GM19043 (cell line): ENCODE data around the gene GCDH.
"Not testable (repeated sequence)": the region's sequence is repeated elsewhere in the genome, so short reads cannot be mapped to it uniquely, and the experiment has no call there.

Source experiments
- ATAC-seq: cut with Tn5 transposase; IDR thresholded peaks from one replicate; pipeline ENCODE4 v1.9.1; 2021; ENCODE audit warnings: low read depth; ENCODE audit not compliant: unreplicated experiment

GCDH gene

GRCh38 chr19:12890787-12891552 is at the start of gene GCDH:
TSS of gene GCDH (plus strand) at chr19:12891160. CDS start at chr19:12891305, 145 bp downstream.
- peak; percentile 94 for ATAC-seq

- ATAC-seq = no peak
Measured at GRCh38 chr19:12842511-12842910, 48.4 kb upstream of the GCDH start.

DNA sequence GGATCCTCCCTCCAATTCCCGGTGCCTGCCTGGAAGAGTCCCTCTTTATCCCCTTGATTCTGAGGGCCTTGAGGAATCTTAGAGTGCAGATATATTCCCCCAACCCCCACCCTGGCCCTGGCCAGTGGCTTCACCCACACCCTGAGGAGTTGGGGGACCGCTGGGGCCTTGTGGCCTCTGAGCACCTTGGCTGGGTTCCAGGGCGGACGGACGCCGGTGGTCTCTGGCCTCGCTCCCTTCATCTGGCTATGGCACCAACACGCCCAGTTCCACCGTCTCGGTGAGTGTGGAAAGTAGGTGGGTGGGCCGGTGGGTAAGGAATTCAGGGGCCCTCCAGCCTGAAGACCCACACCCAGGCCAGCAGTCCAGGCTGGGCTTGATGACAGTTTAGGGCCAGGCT is 47.6 kb upstream of the GCDH start:
- ATAC-seq = no peak

DNA sequence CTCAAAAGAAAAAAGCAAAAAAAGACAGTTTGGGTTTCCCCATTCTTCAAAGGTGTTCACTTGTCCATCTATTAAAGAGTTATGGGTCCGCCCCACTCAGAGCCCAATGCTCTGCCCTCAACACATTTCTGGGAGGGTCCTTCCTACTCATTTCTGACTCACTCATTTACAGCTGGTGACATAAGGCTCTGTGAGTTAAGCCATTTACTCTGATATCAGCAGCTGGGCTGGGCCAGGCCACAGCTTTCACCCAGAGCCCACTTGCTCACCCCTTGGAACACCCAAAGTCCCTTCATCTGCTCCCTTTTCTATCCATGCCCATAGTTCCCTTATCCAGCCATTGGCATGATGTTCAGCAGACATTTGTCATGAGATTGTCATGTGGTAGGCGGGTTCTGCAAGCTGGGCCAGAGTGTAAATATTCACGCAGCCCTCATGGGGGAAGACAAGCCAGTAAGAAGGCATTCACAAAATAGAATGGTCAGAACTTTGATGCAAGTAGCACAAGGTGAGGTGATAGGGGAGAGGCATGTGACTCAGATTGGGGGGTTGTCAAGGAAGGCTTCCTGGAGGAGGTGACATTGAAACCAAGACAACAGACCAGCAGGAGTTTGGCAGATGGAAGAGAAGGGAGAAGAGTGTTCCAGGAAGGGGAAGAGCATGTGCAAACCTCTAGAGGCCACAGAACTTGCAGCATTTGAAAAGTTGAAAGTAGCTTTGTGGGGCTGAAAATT is 46.8 kb upstream of the GCDH start:
- ATAC-seq = no peak

GRCh38 chr19:12846613-12847012 is 44.3 kb upstream of the GCDH start:
- not testable (repeated sequence) for ATAC-seq

DNA sequence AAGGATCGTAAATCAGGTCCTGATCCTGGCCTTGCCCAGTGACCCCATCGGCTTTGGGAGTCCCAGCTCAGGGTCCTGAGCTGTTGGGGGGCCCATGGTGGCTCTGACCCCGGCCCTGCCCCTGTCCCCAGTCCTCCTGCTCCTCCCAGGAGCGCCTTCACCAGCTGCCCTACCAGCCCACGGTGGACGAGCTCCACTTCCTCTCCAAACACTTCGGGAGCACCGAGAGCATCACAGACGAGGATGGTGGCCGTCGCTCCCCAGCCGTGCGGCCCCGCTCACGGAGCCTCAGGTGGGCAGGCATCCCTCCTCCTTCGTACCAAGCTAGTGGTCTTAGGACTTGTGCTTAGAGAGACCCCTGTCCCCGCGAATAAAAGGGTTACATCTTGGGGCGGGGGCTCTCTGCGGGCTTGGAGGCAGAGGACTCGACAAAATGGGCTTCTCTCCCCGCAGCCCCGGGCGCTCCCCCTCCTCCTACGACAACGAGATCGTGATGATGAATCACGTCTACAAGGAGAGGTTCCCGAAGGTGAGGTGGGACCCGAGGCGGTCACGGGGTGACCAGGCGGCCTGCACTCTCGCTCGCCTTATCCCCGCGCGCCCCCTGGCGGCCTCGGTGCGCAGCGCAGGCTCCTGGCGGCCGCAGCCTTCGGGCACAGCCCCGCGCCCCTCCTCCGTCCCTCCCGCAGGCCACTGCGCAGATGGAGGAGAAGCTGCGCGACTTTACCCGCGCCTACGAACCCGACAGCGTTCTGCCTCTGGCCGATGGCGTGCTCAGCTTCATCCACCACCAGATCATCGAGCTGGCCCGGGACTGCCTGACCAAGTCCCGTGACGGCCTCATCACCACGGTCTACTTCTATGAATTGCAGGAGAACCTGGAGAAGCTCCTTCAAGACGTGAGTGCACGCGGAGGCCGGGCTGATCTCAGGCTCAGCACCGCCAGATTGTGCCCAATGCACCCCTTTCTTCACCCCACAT is 43.5 kb upstream of the GCDH start:
- no peak for ATAC-seq

DNA sequence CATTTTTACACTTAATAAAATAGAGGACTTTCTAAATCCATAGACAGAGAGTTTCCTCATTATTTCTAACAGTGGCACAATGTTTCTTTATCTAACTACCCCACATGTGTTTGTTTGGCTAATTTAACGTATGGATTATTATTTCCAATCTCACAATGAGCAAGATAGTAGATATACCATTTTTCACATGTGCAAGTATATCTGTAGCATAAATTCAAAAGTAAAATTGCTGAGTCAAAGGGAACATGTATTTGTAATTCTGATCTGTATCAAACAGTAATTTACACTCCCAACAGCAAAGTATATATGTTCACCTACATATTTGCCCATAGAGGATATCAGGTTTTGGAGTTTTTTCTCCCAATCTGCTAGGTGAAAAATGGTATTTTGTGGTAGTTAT is 34.3 kb upstream of the GCDH start:
- ATAC-seq = no peak

DNA sequence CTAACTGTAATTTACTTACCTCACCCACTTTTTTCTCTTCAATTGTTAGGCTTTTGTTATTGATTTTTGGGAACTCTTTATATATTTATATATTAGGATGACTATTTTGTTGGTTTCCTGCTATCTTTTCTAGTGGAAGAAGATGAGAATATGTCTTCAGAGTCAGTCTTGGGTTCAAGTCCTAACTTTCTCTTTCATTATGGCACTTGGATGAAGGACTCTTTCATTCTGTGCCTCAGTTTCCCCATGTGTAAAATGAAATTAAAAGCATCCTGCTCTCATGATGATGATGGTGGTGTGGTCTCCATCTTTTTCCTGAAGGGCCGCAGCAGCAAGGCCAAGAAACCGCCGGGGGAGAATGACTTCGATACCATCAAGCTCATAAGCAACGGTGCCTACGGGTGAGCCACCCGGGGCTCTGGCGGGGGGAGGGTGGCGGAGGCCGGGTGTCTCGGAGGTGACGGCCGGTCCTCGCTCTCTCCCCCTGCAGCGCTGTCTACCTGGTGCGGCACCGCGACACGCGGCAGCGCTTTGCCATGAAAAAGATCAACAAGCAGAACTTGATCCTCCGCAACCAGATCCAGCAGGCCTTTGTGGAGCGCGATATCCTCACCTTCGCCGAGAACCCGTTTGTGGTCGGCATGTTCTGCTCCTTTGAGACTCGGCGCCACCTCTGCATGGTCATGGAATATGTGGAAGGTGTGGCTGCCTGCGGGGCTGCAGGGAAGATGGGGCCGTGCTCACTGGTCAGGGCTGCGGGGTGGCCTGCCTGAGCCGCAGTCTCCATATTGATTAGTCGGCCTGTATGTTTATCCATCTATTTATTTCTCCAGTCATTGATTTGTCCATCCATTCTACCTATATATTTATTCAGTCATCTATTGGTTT is 32.7 kb upstream of the GCDH start:
- no peak for ATAC-seq

- ATAC-seq = no peak
Measured at GRCh38 chr19:12859546-12859945, 31.4 kb upstream of the GCDH start.

- no peak for ATAC-seq
Measured at GRCh38 chr19:12864143-12864542, 26.8 kb upstream of the GCDH start.

GRCh38 chr19:12864721-12865715 is 25.9 kb upstream of the GCDH start:
- no peak for ATAC-seq

GRCh38 chr19:12865746-12866415 is 25.1 kb upstream of the GCDH start:
- no peak for ATAC-seq

- ATAC-seq = no peak
Measured at GRCh38 chr19:12866416-12867119, 24.4 kb upstream of the GCDH start.

GRCh38 chr19:12867120-12868099 is 23.6 kb upstream of the GCDH start:
- no peak for ATAC-seq

GRCh38 chr19:12868540-12869112 is 22.3 kb upstream of the GCDH start:
- ATAC-seq = no peak

- no peak for ATAC-seq
Measured at GRCh38 chr19:12871681-12872080, 19.3 kb upstream of the GCDH start.
